GM19324 (cell line): ENCODE measurements around the gene RBFOX1.

ENCODE experiments used
- ATAC-seq: cut with Tn5 transposase; IDR thresholded peaks from one replicate; pipeline ENCODE4 v1.9.1; 2021; ENCODE audit warnings: mild to moderate bottlenecking, moderate library complexity; ENCODE audit not compliant: unreplicated experiment, low FRiP score

Gene RBFOX1

GRCh38 chr16:7333180-7333725 is 608 bp downstream of the RBFOX1 start:
- no peak for ATAC-seq

GRCh38 chr16:7334801-7335560 is 2.3 kb downstream of the RBFOX1 start:
- no peak for ATAC-seq

- ATAC-seq: no peak
These were observed 3.5 kb downstream of the RBFOX1 start for GRCh38 chr16:7335991-7336634.

DNA sequence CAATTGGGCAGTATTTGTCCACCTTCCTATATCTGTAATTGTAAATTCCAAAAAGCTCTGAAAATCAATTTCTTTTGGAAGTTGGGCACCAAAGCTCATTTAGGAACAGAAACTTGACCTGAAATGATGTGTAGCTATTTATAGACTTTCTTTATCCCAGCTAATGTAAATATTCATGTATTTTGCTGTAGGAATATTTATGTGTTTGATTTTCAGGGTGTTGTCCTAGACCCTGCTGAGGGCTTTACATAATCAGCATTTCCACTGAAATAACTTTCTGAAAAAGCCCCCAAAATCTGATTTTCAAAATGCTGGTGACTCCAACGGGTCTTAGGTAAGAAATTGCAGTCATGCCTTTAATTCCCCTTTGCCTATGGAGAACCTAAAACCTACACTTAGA is 4.1 kb downstream of the RBFOX1 start:
- ATAC-seq: no peak

DNA sequence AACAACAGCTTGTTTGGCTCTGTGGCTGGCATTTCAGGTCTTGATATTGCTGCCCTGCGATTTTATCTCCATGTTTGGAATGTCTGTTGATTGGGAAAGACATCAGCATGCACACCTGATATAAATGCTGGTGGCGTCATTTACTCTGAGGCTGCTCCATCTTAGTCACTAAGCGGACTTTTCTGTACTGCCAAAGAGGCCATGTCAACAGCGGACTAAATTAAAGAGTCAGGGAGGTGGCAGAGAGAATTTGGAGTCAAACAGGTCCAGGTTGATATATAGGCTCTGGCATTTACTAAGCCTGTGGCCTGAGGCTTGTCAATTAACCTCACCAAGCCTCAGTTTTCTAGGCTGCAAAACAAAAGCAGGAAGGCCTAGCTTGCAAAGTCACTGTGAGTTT is 6.2 kb downstream of the RBFOX1 start:
- no peak for ATAC-seq

GRCh38 chr16:7339700-7340099 is 7.1 kb downstream of the RBFOX1 start:
- ATAC-seq: no peak

- ATAC-seq: no peak
These were observed 8.3 kb downstream of the RBFOX1 start for GRCh38 chr16:7340938-7341337.

GRCh38 chr16:7342598-7342997 is 10.0 kb downstream of the RBFOX1 start:
- no peak for ATAC-seq

- no peak for ATAC-seq
These were observed 10.6 kb downstream of the RBFOX1 start for GRCh38 chr16:7343243-7343642.

DNA sequence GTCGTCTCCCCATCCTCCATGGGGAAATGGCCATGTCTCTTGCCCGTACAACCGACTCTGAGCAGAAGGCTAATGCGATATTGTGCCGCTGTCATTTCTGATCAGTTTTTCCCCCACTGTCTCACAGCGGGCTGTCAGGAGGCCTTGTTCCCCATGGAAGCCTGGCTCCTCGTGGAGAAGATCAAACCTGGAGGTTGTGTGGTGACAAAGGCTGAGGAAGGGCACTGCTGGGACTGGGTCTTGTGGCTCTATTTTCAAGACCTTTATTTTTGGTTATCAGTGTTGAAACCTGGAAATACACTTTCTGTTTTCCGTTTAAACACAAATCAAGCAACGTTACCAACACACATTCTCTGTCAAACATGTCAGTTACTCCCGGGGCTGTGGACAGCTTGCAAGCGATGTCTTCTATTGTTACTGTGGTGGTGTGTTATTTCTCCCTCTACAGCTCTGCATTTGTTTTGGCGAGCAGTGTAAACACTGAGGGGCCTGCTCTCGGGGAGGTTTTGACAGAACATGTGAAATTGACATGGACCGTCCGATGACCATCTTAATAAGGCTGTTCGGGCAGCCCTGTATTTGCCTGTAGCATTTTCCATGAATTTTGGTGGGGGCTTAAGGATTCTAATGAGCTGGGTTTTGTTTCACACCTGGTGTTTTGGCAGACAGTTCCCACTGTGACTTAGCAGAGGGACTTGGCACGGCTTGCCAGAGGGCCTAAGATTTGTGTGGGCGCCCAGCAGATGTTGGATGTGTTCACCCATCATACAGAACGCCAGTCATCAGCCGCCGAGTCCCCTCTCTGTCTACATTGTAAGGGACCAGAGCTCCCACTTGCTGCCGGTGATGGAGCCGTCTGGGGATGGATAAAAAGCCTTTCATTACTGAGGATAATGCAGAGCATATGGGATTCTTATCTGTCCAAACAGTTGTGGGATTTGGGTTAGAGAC is 12.5 kb downstream of the RBFOX1 start:
- no peak for ATAC-seq

GRCh38 chr16:7350806-7351205 is 18.2 kb downstream of the RBFOX1 start:
- ATAC-seq: no peak

DNA sequence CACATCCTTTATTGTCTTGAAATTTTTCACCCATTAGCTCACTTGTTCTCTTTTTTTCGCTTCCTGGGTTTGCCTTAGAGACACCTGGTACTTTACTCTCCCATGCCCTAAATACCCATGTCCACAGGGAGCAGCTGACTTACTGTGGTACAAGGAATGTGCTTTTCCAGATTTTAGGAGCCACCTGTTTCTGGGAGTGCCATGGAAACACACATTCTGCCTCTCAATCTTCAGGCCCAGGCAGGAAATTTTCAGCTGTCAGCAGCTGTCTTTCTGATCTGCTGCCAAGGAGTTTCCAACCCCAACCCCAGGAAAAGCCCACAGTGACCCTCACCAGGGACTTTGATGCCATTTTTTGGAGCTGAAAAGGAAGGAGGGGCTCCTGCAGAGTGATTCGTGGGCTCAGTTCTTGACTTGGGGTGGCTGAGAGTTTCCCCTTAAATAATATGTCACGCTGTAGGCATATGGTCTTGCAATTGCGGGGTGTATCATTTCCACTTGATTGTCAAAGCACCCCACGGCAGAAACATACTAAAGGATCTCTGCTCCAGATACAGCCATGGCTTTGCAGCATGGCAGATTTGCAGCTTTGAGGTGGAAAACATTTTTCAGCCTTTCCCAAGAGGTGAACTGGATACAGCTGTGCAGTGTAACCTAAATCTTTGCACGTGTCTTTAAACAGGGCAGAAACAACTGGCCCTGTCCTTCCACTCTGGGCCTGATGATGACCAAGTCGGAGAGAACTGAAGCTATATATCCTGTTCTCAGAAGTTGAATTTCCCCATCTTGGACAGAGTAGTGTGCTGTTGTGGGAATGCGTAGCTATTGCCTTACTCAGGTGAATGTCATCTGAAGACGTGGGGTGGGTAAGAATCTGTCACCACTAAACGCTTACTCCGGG is 19.2 kb downstream of the RBFOX1 start:
- ATAC-seq: no peak

GRCh38 chr16:7355758-7356157 is 23.1 kb downstream of the RBFOX1 start:
- ATAC-seq: no peak

DNA sequence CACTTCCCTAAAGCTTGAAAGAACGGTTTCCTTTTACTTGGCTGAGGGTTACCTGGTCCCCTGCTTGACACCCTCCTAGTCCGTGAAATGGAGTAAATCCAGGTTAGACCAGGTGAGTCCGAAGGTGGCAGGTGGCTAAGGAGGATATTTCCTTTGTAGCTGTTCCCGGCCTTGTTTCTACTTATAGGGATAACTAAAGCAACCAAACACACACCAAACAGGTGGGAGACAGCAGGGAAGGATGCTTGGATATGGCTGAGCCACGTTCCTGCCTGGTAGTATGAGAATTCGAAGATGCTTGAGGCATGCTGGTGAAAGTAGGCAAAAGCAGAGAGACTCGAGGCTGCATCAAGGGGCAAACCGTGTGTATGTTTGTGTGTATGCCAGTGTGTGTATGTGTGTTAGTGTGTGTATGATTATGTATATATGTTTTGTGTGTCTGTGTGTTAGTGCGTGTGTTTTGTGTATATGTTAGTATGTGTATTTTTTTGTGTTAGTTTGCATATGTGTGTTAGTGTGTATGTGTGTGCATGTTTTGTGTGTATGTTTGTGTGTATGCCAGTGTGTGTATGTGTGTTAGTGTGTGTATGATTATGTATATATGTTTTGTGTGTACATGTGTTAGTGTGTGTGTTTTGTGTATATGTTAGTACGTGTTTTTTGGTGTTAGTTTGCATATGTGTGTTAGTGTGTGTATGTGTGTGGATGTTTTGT is 28.9 kb downstream of the RBFOX1 start:
- ATAC-seq: no peak

DNA sequence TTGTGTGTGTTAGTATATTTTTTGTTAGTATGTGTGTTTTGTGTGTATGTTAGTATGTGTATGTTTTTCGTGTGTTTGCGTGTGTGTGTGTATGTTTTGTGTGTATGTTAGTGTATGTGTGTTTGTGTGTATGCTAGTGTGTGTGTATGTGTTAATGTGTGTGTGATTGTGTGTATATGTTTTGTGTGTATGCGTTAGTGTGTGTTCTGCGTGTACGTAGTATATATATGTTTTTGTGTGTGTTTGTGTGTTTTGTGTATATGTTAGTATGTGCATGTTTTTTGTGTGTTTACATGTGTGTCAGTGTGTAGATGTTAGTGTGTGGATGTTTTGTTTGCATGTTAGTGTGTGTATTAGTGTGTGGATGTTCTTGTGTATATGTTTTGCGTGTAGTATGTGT is 29.6 kb downstream of the RBFOX1 start:
- ATAC-seq: no peak

DNA sequence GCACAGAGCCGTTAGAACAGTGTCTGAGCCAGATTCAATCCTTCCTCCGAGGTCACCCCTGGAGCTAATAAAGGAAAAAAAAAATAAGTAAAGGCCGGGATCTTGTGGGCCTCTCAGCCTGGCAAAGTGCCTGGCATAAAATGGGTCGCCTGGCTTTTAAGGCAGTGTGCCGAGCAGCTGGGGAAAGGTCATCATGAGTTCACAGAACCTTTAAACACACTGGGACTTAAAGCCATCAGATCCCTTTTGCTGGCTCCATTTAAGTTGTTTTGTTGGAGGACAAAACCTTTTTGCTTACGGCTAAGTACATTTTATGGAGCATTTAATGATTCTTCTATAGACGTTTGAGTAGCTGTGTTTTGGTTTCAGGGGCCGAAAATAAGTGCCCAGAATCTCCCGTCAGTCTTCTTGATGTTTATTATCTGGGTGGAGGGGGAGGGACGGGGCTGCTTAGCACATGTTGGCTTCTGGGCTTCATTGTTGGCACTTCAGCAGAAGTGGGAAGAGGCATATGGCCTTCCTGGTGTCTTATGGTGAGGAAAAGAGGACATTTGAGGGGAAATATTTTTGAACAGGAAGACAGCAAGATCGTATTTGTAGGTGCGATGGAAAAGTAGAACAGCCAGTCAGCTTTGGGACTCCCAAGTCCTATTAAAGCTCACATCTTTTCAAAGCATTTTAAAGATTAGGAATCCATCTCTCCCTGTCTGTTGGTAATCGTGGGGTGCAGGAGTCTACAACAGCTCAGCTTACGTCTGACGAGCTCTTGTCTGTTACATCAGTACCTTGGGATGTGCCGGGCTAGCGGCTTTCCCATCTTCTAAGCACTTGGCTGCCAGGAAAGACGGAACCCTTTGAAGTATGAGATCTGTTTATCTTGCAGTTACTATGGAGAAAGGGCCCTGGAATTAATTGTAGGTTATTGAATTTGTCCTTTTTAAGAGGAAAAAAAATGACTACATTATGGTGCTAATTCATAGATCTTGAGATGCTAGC is 31.1 kb downstream of the RBFOX1 start:
- no peak for ATAC-seq

DNA sequence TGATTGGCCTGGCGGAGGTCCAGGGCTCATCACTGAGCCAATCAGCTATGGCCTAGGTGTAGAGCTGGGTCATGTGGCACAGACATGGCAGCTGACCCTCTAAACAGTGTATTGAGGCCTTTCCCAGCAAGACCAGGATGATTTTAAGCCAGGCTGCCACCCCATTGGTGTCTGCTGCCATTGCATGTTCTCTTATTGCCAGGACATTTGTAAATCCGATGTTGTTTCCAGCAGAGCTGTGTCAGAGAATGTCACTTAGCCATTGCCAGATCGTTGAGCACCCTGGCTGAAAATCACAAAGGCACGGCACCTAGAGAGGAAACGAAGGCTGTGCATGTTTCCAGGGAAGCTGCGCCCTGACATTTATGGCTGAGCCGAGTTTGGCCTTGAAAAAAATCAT is 33.4 kb downstream of the RBFOX1 start:
- ATAC-seq: no peak
